ENCODE data around the gene MSANTD7.

- TF ChIP-seq GATA3 (IDR thresholded peaks at IDR 0.05; ENCODE audit: low read depth, low read length) (no peak), GATA2 (IDR thresholded peaks at IDR 0.05; ENCODE audit: low read depth, low read length) (no peak)
Observed at GRCh38 chr10:14838582-14839304, 637 bp downstream of the MSANTD7 start.
